Esophagus muscularis mucosa (tissue), 3 donors: ENCODE results near the gene HBS1L.

Experiments
- CTCF ChIP-seq, 3 experiments: fragments of 200-600 bp in 2 of 3; fragments of 450-650 bp in 1 of 3; sonication (generic) in 2 of 3; IDR thresholded peaks; one replicate each; pipeline ENCODE4 v1.5.1; 2017 to 2019; ENCODE audit warnings: antibody characterized with exemption in 3 of 3, mild to moderate bottlenecking in 2 of 3, moderate library complexity in 1 of 3
- POLR2A ChIP-seq: fragments of 450-650 bp; IDR thresholded peaks from one replicate; pipeline ENCODE4 v1.6.1; 2017; ENCODE audit warnings: antibody characterized with exemption, moderate library complexity, mild to moderate bottlenecking, low read depth
- POLR2AphosphoS5 ChIP-seq, 2 donors: sonication (generic); formaldehyde crosslinking; IDR thresholded peaks; one replicate each; pipeline ENCODE4 v1.6.1; 2017; ENCODE audit warnings: antibody characterized with exemption in 2 of 2

GRCh38 chr6:135030056-135030473 lies 24.6 kb downstream of the HBS1L start:
- TF ChIP-seq POLR2AphosphoS5 (IDR thresholded peaks at IDR 0.05), result no peak
- no peak for TF ChIP-seq CTCF (IDR thresholded peaks at IDR 0.05)
- no peak for TF ChIP-seq POLR2A
